ENCODE measurements around the gene ARHGAP6. TPM values are rescaled to one million over a fixed set of nuclear protein-coding genes. Genes with fewer than 3 reads are reported as not detected.

Gene ARHGAP6
- total RNA-seq, 1 experiment from 2014 or later = 0.07 TPM

- Mint-ChIP-seq H3K9me3 (peaks cover 43 to 46% of the 10 kb centered on the region in 2 experiments), H3K4me1 (no peaks in the 10 kb centered on the region), H3K4me3 (no peak overlapping the region), H3K27ac (no peak overlapping the region), H3K27me3 (ENCODE audit: low read depth) (peaks cover 2% of the 10 kb centered on the region; the same call in 1 of the 2 replicates), H3K36me3 (ENCODE audit: insufficient read depth in 1 of 3, low read depth in 3 of 3) (no peaks in the 10 kb centered on the region)
- no peak overlapping the region for H4K8ac ChIP-seq (replicated peaks; ENCODE audit: insufficient read length, low read depth, low read length)
- no peak overlapping the region for H3K9ac ChIP-seq (ENCODE audit: extremely low read depth, insufficient read length, low read length)
- no peak overlapping the region for H3T11ph ChIP-seq (ENCODE audit: low read length)
- no peak overlapping the region for H3K4ac ChIP-seq (ENCODE audit: low read depth, low read length)
- H3K23me2 ChIP-seq (ENCODE audit: insufficient read length, low read depth, low read length, poor library complexity, severe bottlenecking) = no peaks in the 10 kb centered on the region
- no peaks in the 10 kb centered on the region for H3K27me3 ChIP-seq (ENCODE audit: insufficient read depth, low read length)
- no peak overlapping the region for H2BK20ac ChIP-seq (ENCODE audit: low read depth, low read length, poor library complexity, severe bottlenecking)
- H2BK12ac ChIP-seq (ENCODE audit: insufficient read length, low read depth, low read length) = no peak overlapping the region
- no peaks in the 10 kb centered on the region for H3K79me2 ChIP-seq (ENCODE audit: insufficient read depth, low read length)
- no peak overlapping the region for H2AK5ac ChIP-seq (ENCODE audit: insufficient read length, low read length)
- no peak overlapping the region for H3K56ac ChIP-seq (ENCODE audit: insufficient read length, low read depth, low read length)
- WGBS (ENCODE audit: extremely low coverage, insufficient read length, low lambda C conversion rate) = no CpG with 5 or more reads among the region's 13 CpGs
- no peaks in the 10 kb centered on the region for H3K4me1 ChIP-seq (ENCODE audit: insufficient read depth, low read length)
- H3K79me1 ChIP-seq (ENCODE audit: insufficient read depth, low read depth, low read length, poor library complexity, severe bottlenecking) = no peaks in the 10 kb centered on the region
- H4K20me1 ChIP-seq (ENCODE audit: control insufficient read depth, insufficient read depth, insufficient read length) = no peaks in the 10 kb centered on the region
- H3K4me2 ChIP-seq (ENCODE audit: insufficient read depth, insufficient read length, low read length) = no peak overlapping the region
- no peak for DNase-seq
- no peak overlapping the region for H2BK120ac ChIP-seq (ENCODE audit: low read depth, low read length, poor library complexity, severe bottlenecking)
- H2AFZ ChIP-seq (ENCODE audit: low read length) = no peak overlapping the region
- no peak overlapping the region for H4K91ac ChIP-seq (ENCODE audit: insufficient read length, low read depth, low read length)
- no peak for TF ChIP-seq CTCF (conservative IDR thresholded peaks at IDR 0.05)
- no peak overlapping the region for H3K23ac ChIP-seq (ENCODE audit: insufficient read length, low read depth, low read length)
- no peak overlapping the region for H3K18ac ChIP-seq (ENCODE audit: insufficient read length, low read depth, low read length)
- H4K5ac ChIP-seq (ENCODE audit: insufficient read length, low read depth, low read length) = no peak overlapping the region
- H3K27ac ChIP-seq (ENCODE audit: insufficient read length, low read depth, low read length) = no peak overlapping the region
- H3K9me3 ChIP-seq (ENCODE audit: control insufficient read depth, low read depth, low read length) = no peaks in the 10 kb centered on the region
- H2BK5ac ChIP-seq (ENCODE audit: insufficient read length, low read length) = no peak overlapping the region
- no peak overlapping the region for H3K14ac ChIP-seq (ENCODE audit: insufficient read depth, low read length)
- no peak overlapping the region for H2BK15ac ChIP-seq (ENCODE audit: low read depth, low read length)
Observed at GRCh38 chrX:11416600-11416999, 249.1 kb downstream of the ARHGAP6 start.

Measured in H9 (cell line).